Neural progenitor cell (in vitro differentiated cells): Measurements from ENCODE around the gene TLL1. TPM values are rescaled to one million over a fixed set of nuclear protein-coding genes. Genes with fewer than 3 reads are reported as not detected.

Source experiments
- DNase-seq: peaks from one replicate; pipeline ENCODE4 v3.0.0-alpha.2; 2016; ENCODE audit warnings: low spot score
- H2AFZ ChIP-seq: fragments of 200-600 bp; sonication (generic); replicated peaks from 2 replicates; pipeline ENCODE4 v1.6.1; 2016; ENCODE audit warnings: antibody characterized with exemption
- H3F3A ChIP-seq: fragments of 200-600 bp; sonication (generic); 2 replicates; pipeline ENCODE4 v1.6.1; 2016; ENCODE audit warnings: antibody characterized with exemption, low read depth
- H3K27ac ChIP-seq: fragments of 200-600 bp; sonication (generic); 2 replicates; pipeline ENCODE4 v1.5.1; 2016; ENCODE audit warnings: mild to moderate bottlenecking
- H3K27me3 ChIP-seq: fragments of 200-600 bp; sonication (generic); 2 replicates; pipeline ENCODE4 v1.6.1; 2016; ENCODE audit warnings: mild to moderate bottlenecking, moderate library complexity
- H3K36me3 ChIP-seq: fragments of 200-600 bp; sonication (generic); 2 replicates; pipeline ENCODE4 v1.5.1; 2016
- H3K4me1 ChIP-seq: fragments of 200-600 bp; sonication (generic); 2 replicates; pipeline ENCODE4 v1.6.1; 2016; ENCODE audit warnings: mixed run types
- H3K4me2 ChIP-seq: fragments of 200-600 bp; sonication (generic); 2 replicates; pipeline ENCODE4 v1.6.1; 2016
- H3K4me3 ChIP-seq: fragments of 200-600 bp; sonication (generic); 2 replicates; pipeline ENCODE4 v1.5.1; 2016
- H3K79me2 ChIP-seq: fragments of 200-600 bp; sonication (generic); 2 replicates; pipeline ENCODE4 v1.6.1; 2016; ENCODE audit warnings: low read depth
- H3K9ac ChIP-seq: fragments of 200-600 bp; sonication (generic); 2 replicates; pipeline ENCODE4 v1.6.1; 2016
- H3K9me3 ChIP-seq: fragments of 200-600 bp; sonication (generic); 2 replicates; pipeline ENCODE4 v1.5.1; 2016; ENCODE audit warnings: low read depth
- H4K20me1 ChIP-seq: fragments of 200-600 bp; sonication (generic); 2 replicates; pipeline ENCODE4 v1.6.1; 2016; ENCODE audit warnings: low read depth
- H3K27ac Mint-ChIP-seq: 3 replicates; pipeline ENCODE4 v1.8.0; 2021; ENCODE audit warnings: mixed read lengths
- H3K27me3 Mint-ChIP-seq: 2 replicates; pipeline ENCODE4 v1.8.0; 2022; ENCODE audit warnings: low read depth, mild to moderate bottlenecking, inconsistent platforms, moderate library complexity, mixed read lengths; ENCODE audit not compliant: insufficient read depth
- H3K36me3 Mint-ChIP-seq: 3 replicates; pipeline ENCODE4 v1.8.0; 2021; ENCODE audit warnings: mixed read lengths
- H3K4me1 Mint-ChIP-seq: 3 replicates; pipeline ENCODE4 v1.8.0; 2021; ENCODE audit warnings: mixed read lengths
- H3K4me3 Mint-ChIP-seq: 3 replicates; pipeline ENCODE4 v1.8.0; 2021; ENCODE audit warnings: mild to moderate bottlenecking, moderate library complexity, mixed read lengths
- H3K9me3 Mint-ChIP-seq: 3 replicates; pipeline ENCODE4 v1.8.0; 2020; ENCODE audit warnings: mixed read lengths
- EZH2 ChIP-seq: fragments of 200-600 bp; sonication (generic); IDR thresholded peaks from 2 replicates; pipeline ENCODE4 v1.6.1; 2017; ENCODE audit warnings: antibody characterized with exemption, mild to moderate bottlenecking, moderate library complexity
- EZH2phosphoT487 ChIP-seq: fragments of 200-600 bp; sonication (generic); IDR thresholded peaks from 2 replicates; pipeline ENCODE4 v1.6.1; 2017; ENCODE audit warnings: antibody characterized with exemption
- total RNA-seq: library from RNA; depleted of rRNA; stranded (reverse); fragments of >200 nt; gene quantifications from 2 replicates; pipeline ENCODE4 v1.2.3, GENCODE V29; 2015; ENCODE audit warnings: low replicate concordance
- TF ChIP-seq, protein P1 (sequence below): fragments of 200-600 bp; sonication (generic); IDR thresholded peaks from 2 replicates; pipeline ENCODE4 v1.5.1; 2017; ENCODE audit warnings: antibody characterized with exemption, mild to moderate bottlenecking

Gene TLL1
- total RNA-seq, 1 donor from 2014 or later = 0.22 TPM

DNA sequence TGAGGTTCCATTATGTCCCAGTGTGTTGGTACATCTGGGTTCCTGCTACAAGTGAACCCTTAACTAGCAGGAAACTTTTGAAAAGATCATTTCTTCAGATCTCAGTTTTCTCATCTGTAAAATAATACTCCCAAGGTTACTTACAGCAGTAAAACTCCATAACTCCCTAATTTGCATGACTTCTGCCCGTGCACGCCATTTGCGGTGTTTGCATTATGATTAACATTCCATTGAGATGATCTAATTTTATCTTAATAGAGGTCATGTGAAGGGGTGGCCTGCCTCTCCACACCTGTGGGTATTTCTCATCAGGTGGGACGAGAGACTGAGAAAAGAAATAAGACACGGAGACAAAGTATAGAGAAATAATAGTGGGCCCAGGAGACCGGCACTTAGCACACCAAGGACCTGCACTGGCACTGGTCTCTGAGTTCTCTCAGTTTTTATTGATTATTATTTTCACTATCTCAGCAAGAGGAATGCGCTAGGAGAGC lies 219.8 kb downstream of the TLL1 start:
- Mint-ChIP-seq H3K36me3 (no peaks in the 10 kb centered on the region), H3K27me3 (no peaks in the 10 kb centered on the region), H3K4me3 (no peak overlapping the region), H3K4me1 (no peaks in the 10 kb centered on the region), H3K9me3 (no peaks in the 10 kb centered on the region), H3K27ac (no peak overlapping the region)
- Histone ChIP-seq H3K4me3 (no peak overlapping the region), H3K36me3 (no peaks in the 10 kb centered on the region), H4K20me1 (no peaks in the 10 kb centered on the region), H3K79me2 (no peaks in the 10 kb centered on the region), H2AFZ (no peak overlapping the region), H3K9me3 (no peaks in the 10 kb centered on the region), H3K4me2 (no peak overlapping the region), H3K4me1 (no peaks in the 10 kb centered on the region), H3F3A (no peaks in the 10 kb centered on the region), H3K9ac (no peak overlapping the region), H3K27me3 (no peaks in the 10 kb centered on the region), H3K27ac (no peak overlapping the region)
- TF ChIP-seq EZH2phosphoT487 (no peak), EZH2 (no peak)
- no peak for DNase-seq

DNA sequence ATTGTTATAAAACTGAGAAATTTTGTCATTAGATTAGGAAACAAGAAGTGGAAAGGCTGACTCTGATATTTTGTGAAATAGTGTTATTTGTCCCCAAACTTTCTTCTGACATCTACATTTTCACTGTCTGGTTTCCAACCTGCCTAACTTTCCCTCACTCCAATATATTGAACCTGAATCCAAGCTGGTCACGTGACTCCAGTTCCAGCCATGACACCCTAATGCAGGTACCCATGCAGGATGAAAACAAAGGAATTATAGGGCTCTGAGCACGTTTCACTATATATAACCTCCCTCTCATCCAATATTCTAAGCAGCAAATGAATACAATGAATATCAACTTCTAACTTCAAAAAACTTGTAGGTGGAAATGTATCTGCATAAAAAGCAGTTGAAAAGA lies 231.6 kb downstream of the TLL1 start:
- H3K79me2 ChIP-seq = no peaks in the 10 kb centered on the region
- no peak overlapping the region for H3K4me3 ChIP-seq
- no peak overlapping the region for H3K9ac ChIP-seq
- no peaks in the 10 kb centered on the region for H4K20me1 ChIP-seq
- H3K27ac Mint-ChIP-seq = no peak overlapping the region
- H3F3A ChIP-seq = no peaks in the 10 kb centered on the region
- no peak overlapping the region for H2AFZ ChIP-seq
- no peak for DNase-seq
- H3K4me1 Mint-ChIP-seq = no peaks in the 10 kb centered on the region
- no peaks in the 10 kb centered on the region for H3K9me3 ChIP-seq
- H3K27me3 ChIP-seq = no peaks in the 10 kb centered on the region
- H3K4me3 Mint-ChIP-seq = no peak overlapping the region
- TF ChIP-seq, protein P1, sequence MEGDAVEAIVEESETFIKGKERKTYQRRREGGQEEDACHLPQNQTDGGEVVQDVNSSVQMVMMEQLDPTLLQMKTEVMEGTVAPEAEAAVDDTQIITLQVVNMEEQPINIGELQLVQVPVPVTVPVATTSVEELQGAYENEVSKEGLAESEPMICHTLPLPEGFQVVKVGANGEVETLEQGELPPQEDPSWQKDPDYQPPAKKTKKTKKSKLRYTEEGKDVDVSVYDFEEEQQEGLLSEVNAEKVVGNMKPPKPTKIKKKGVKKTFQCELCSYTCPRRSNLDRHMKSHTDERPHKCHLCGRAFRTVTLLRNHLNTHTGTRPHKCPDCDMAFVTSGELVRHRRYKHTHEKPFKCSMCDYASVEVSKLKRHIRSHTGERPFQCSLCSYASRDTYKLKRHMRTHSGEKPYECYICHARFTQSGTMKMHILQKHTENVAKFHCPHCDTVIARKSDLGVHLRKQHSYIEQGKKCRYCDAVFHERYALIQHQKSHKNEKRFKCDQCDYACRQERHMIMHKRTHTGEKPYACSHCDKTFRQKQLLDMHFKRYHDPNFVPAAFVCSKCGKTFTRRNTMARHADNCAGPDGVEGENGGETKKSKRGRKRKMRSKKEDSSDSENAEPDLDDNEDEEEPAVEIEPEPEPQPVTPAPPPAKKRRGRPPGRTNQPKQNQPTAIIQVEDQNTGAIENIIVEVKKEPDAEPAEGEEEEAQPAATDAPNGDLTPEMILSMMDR = no peak
- TF ChIP-seq EZH2 = no peak
- TF ChIP-seq EZH2phosphoT487 = no peak
- H3K9me3 Mint-ChIP-seq = no peaks in the 10 kb centered on the region
- H3K4me1 ChIP-seq = no peaks in the 10 kb centered on the region
- H3K4me2 ChIP-seq = no peak overlapping the region
- no peak overlapping the region for H3K27ac ChIP-seq
- no peaks in the 10 kb centered on the region for H3K36me3 ChIP-seq
- H3K36me3 Mint-ChIP-seq = no peaks in the 10 kb centered on the region
- no peaks in the 10 kb centered on the region for H3K27me3 Mint-ChIP-seq

DNA sequence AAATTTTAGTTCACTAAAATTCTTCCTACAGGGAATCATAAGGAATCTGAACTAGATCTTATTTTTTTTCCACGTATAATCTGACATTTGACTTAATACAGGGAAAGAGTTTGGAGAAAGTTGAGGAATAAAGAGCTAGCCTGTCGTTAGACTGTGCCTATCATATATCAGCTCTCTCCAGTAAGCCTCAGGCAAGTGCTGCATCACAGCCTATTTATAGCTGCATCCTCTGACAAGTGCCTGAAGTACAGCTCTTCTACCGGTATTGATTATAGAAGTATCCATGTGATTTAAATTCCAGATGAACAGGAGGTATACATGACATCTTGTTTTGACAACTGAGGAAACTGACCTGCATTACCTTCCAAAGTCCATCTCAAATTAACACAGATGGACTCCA lies 248.9 kb downstream of the TLL1 start:
- H3K4me3 ChIP-seq = no peak overlapping the region
- no peaks in the 10 kb centered on the region for H3K36me3 Mint-ChIP-seq
- no peaks in the 10 kb centered on the region for H3K4me1 ChIP-seq
- H3K4me2 ChIP-seq = no peak overlapping the region
- no peaks in the 10 kb centered on the region for H3F3A ChIP-seq
- no peak overlapping the region for H3K4me3 Mint-ChIP-seq
- H3K27me3 Mint-ChIP-seq = no peaks in the 10 kb centered on the region
- no peaks in the 10 kb centered on the region for H4K20me1 ChIP-seq
- no peak overlapping the region for H3K9ac ChIP-seq
- H3K9me3 Mint-ChIP-seq = no peaks in the 10 kb centered on the region
- no peak for TF ChIP-seq EZH2phosphoT487
- no peak for TF ChIP-seq EZH2
- TF ChIP-seq, protein P1 = no peak
- no peaks in the 10 kb centered on the region for H3K4me1 Mint-ChIP-seq
- no peak overlapping the region for H3K27ac ChIP-seq
- H3K9me3 ChIP-seq = no peaks in the 10 kb centered on the region
- no peaks in the 10 kb centered on the region for H3K79me2 ChIP-seq
- H3K27me3 ChIP-seq = no peaks in the 10 kb centered on the region
- no peak overlapping the region for H3K27ac Mint-ChIP-seq
- H3K36me3 ChIP-seq = no peaks in the 10 kb centered on the region
- H2AFZ ChIP-seq = no peak overlapping the region
- no peak for DNase-seq

DNA sequence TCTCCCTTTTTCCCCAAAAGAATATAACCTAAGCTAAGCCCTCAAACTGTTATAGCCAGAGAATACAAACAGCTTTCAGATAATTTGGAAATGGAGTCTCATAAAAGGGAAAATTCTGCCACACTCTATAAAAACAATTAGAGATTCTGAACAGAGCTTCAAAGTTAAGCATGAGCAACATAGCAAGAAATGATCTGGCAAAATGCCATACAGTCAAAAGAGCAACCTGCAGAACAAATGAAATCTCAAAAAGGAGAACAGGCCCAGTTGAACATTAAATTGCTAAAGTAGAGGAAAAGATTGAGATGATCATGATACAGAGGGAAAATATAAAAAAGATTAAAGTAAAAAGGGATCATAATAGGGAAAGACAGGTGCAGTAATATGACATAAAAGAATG lies 250.5 kb downstream of the TLL1 start:
- H3K4me1 ChIP-seq = no peaks in the 10 kb centered on the region
- no peaks in the 10 kb centered on the region for H3K27me3 Mint-ChIP-seq
- H4K20me1 ChIP-seq = no peaks in the 10 kb centered on the region
- H3K9me3 ChIP-seq = no peaks in the 10 kb centered on the region
- H3K4me2 ChIP-seq = no peak overlapping the region
- H2AFZ ChIP-seq = no peak overlapping the region
- no peak overlapping the region for H3K4me3 Mint-ChIP-seq
- no peak for DNase-seq
- H3K9me3 Mint-ChIP-seq = no peaks in the 10 kb centered on the region
- no peaks in the 10 kb centered on the region for H3F3A ChIP-seq
- H3K27ac Mint-ChIP-seq = no peak overlapping the region
- no peaks in the 10 kb centered on the region for H3K27me3 ChIP-seq
- no peaks in the 10 kb centered on the region for H3K4me1 Mint-ChIP-seq
- no peaks in the 10 kb centered on the region for H3K79me2 ChIP-seq
- H3K4me3 ChIP-seq = no peak overlapping the region
- no peak overlapping the region for H3K27ac ChIP-seq
- no peaks in the 10 kb centered on the region for H3K36me3 Mint-ChIP-seq
- no peak overlapping the region for H3K9ac ChIP-seq
- H3K36me3 ChIP-seq = no peaks in the 10 kb centered on the region
- TF ChIP-seq, protein P1 = no peak
- TF ChIP-seq EZH2 (no peak), EZH2phosphoT487 (no peak)
